CD4-positive, alpha-beta T cell treated with Interleukin-12 subunit alpha and Interleukin-12 subunit beta, for 1 hour (primary cell): Measurements from ENCODE around the gene RSBN1L.

ENCODE experiments used
- DNase-seq: peaks from one replicate; pipeline ENCODE4 v3.0.0-alpha.2; 2020

RSBN1L gene

GRCh38 chr7:77811516-77812289 is 115.4 kb downstream of the RSBN1L start:
- DNase-seq: no peak

- no peak for DNase-seq
Observed at GRCh38 chr7:77812290-77812685, 116.0 kb downstream of the RSBN1L start.

- DNase-seq: no peak
Observed at GRCh38 chr7:77813180-77813579, 116.9 kb downstream of the RSBN1L start.

- DNase-seq: no peak
Observed at GRCh38 chr7:77819021-77819420, 122.8 kb downstream of the RSBN1L start.

- no peak for DNase-seq
Observed at GRCh38 chr7:77820967-77821366, 124.7 kb downstream of the RSBN1L start.

- DNase-seq: no peak
Observed at GRCh38 chr7:77822269-77822668, 126.0 kb downstream of the RSBN1L start.

GRCh38 chr7:77823787-77824186 is 127.5 kb downstream of the RSBN1L start:
- no peak for DNase-seq

GRCh38 chr7:77824636-77825035 is 128.4 kb downstream of the RSBN1L start:
- DNase-seq: no peak

GRCh38 chr7:77825131-77825530 is 128.9 kb downstream of the RSBN1L start:
- no peak for DNase-seq

- DNase-seq: no peak
Observed at GRCh38 chr7:77826300-77826699, 130.0 kb downstream of the RSBN1L start.

- no peak for DNase-seq
Observed at GRCh38 chr7:77827999-77828398, 131.7 kb downstream of the RSBN1L start.

- DNase-seq: no peak
Observed at GRCh38 chr7:77830649-77831355, 134.5 kb downstream of the RSBN1L start.

GRCh38 chr7:77831481-77831880 is 135.2 kb downstream of the RSBN1L start:
- DNase-seq: peak; percentile 21

GRCh38 chr7:77831953-77832352 is 135.7 kb downstream of the RSBN1L start:
- no peak for DNase-seq
